ENCODE data around the gene HMGCS1. TPM values are rescaled to one million over a fixed set of nuclear protein-coding genes. Genes with fewer than 3 reads are reported as not detected.
"Not testable (repeated sequence)": the region's sequence is repeated elsewhere in the genome, so short reads cannot be mapped to it uniquely, and the experiment has no call there.

The HMGCS1 gene
- total RNA-seq, 1 donor from 2014 or later = 86.9 TPM

DNA sequence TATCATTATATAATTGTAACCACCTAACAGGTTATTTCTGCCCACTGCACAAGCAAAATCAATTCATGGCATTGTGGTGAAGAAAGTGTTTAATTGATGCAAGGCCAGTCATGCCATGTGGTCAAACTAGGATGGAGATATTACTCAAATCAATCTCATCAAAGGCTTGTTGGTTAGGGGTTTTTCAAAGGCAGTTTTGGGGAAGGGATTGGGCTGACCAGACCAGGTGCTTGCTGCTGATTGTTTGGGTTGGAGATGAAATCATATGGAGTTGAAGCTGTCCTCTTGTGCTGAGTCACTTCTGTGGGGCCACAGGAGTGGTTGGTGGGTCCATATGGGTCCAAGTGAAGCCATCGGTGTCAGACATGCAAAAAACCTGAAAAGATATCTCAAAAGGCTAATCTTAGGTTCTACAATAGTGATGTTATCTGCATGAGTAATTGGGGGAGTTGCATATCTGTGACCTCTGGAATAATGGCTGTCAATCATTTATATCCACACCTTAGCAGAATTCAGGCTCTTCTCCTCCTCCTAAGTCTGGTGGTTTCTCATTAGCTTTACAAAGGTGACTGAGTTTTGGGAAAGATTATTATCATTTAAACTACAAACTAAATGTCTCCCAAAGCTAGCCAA, 44.9 kb downstream of the HMGCS1 start:
- Mint-ChIP-seq H3K36me3 (ENCODE audit: low read depth) (no peaks in the 10 kb centered on the region), H3K4me3 (ENCODE audit: unreplicated experiment) (no peak overlapping the region), H3K27ac (ENCODE audit: unreplicated experiment) (no peak overlapping the region), H3K27me3 (ENCODE audit: low read depth) (peaks cover 48% of the 10 kb centered on the region), H3K9me3 (ENCODE audit: low read depth) (peaks cover 22% of the 10 kb centered on the region), H3K4me1 (ENCODE audit: low read depth) (no peaks in the 10 kb centered on the region)
- DNase-seq (ENCODE audit: low spot score) = no peak
- TF ChIP-seq, protein P1, sequence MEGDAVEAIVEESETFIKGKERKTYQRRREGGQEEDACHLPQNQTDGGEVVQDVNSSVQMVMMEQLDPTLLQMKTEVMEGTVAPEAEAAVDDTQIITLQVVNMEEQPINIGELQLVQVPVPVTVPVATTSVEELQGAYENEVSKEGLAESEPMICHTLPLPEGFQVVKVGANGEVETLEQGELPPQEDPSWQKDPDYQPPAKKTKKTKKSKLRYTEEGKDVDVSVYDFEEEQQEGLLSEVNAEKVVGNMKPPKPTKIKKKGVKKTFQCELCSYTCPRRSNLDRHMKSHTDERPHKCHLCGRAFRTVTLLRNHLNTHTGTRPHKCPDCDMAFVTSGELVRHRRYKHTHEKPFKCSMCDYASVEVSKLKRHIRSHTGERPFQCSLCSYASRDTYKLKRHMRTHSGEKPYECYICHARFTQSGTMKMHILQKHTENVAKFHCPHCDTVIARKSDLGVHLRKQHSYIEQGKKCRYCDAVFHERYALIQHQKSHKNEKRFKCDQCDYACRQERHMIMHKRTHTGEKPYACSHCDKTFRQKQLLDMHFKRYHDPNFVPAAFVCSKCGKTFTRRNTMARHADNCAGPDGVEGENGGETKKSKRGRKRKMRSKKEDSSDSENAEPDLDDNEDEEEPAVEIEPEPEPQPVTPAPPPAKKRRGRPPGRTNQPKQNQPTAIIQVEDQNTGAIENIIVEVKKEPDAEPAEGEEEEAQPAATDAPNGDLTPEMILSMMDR (IDR thresholded peaks at IDR 0.05) = no peak

DNA sequence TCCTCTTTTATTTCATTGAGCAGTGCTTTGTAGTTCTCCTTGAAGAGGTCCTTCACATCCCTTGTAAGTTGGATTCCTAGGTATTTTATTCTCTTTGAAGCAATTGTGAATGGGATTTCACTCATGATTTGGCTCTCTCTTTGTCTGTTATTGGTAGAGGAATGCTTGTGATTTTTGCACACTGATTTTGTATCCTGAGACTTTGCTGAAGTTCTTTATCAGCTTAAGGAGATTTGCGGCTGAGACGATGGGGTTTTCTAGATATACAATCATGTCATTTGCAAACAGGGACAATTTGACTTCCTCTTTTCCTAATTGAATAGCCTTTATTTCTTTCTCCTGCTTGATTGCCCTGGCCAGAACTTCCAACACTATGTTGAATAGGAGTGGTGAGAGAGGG, 50.9 kb downstream of the HMGCS1 start:
- not testable (repeated sequence) for H3K27ac Mint-ChIP-seq (ENCODE audit: unreplicated experiment); H3K36me3 Mint-ChIP-seq (ENCODE audit: low read depth); H3K4me1 Mint-ChIP-seq (ENCODE audit: low read depth); H3K4me3 Mint-ChIP-seq (ENCODE audit: unreplicated experiment); DNase-seq (ENCODE audit: low spot score)
- peaks cover 55% of the 10 kb centered on the region for H3K27me3 Mint-ChIP-seq (ENCODE audit: low read depth)
- H3K9me3 Mint-ChIP-seq (ENCODE audit: low read depth) = peaks cover 15% of the 10 kb centered on the region

DNA sequence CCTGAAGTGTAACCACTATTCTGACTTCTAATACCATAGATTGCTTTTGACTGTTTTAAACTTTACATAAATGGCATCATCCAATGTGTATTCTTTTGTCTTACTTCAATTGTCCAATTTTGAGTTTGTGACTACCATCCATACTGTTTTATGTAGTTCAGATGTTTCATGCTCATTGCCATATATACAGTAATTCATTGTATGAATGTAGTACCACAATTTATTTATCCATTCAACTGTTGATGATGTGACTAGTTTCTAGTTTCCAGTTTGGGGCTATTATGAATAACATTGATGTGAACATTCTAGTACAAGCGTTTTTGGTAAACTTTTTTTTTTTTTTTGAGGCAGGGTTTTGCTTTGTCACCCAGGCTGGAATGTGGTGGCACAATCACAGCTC, 55.1 kb downstream of the HMGCS1 start:
- Mint-ChIP-seq H3K4me1 (ENCODE audit: low read depth) (no peaks in the 10 kb centered on the region), H3K27ac (ENCODE audit: unreplicated experiment) (no peak overlapping the region), H3K9me3 (ENCODE audit: low read depth) (peaks cover 2% of the 10 kb centered on the region), H3K36me3 (ENCODE audit: low read depth) (peaks cover 1% of the 10 kb centered on the region), H3K4me3 (ENCODE audit: unreplicated experiment) (no peak overlapping the region), H3K27me3 (ENCODE audit: low read depth) (peaks cover 49% of the 10 kb centered on the region)
- TF ChIP-seq, protein P1 (IDR thresholded peaks at IDR 0.05) = no peak
- DNase-seq (ENCODE audit: low spot score) = no peak

DNA sequence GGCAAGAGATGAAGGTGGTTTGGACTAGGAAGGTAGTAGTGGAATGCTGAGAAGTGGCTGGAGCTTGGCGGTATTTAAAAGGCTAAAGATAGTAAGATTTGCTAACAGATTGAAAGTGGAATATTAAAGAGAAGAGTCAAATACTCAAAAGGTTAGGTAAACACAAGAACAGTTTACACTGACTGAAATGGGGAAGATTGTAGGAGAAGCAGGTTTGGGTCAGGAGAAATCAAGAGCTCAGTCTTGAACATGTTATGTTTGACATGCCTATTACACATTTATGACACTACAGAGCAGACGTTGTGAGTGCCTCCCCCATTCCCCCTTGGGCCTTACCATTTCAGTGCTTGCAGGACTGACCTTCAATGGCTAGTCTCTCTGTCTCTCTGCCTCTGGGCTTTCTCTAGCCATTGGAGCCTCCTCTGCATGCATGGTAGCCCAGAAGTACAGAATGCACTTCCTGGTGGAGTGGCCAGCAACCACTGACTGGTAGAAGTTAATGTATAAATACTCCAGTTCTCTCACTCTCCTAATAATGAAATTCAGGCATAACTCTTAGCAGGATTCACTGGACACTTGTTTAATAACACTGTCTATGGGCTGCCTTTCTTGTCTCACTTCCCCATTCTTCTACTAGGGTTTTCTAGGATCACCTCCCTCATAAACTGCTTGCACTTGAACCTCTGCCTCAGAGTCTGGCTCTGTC, 56.8 kb downstream of the HMGCS1 start:
- DNase-seq (ENCODE audit: low spot score) = no peak
- no peaks in the 10 kb centered on the region for H3K36me3 Mint-ChIP-seq (ENCODE audit: low read depth)
- TF ChIP-seq, protein P1 (IDR thresholded peaks at IDR 0.05) = no peak
- no peak overlapping the region for H3K27ac Mint-ChIP-seq (ENCODE audit: unreplicated experiment)
- peaks cover 49% of the 10 kb centered on the region for H3K27me3 Mint-ChIP-seq (ENCODE audit: low read depth)
- H3K4me3 Mint-ChIP-seq (ENCODE audit: unreplicated experiment) = no peak overlapping the region
- no peaks in the 10 kb centered on the region for H3K9me3 Mint-ChIP-seq (ENCODE audit: low read depth)
- no peaks in the 10 kb centered on the region for H3K4me1 Mint-ChIP-seq (ENCODE audit: low read depth)

DNA sequence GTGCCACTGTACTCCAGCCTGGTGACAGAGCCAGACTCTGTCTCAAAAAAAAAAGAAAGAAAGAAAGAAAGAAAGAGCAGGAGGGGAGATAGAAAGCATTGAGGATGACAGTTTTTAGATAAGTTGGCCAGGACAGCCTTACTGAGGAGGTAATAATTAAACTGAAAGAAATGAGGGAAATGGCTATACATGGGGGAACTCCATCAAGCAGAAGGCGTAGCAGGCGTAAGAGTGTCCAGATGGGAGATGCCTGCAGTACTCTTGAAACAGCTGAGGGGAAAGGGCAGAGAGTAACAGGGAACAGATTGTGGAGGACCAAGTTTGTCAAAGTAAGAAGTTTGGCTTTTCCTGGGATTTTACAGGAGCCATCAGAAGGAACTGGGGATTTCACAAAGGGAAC, 57.5 kb downstream of the HMGCS1 start:
- no peaks in the 10 kb centered on the region for H3K36me3 Mint-ChIP-seq (ENCODE audit: low read depth)
- TF ChIP-seq, protein P1 (IDR thresholded peaks at IDR 0.05) = no peak
- H3K4me3 Mint-ChIP-seq (ENCODE audit: unreplicated experiment) = no peak overlapping the region
- H3K27ac Mint-ChIP-seq (ENCODE audit: unreplicated experiment) = no peak overlapping the region
- no peak for DNase-seq (ENCODE audit: low spot score)
- peaks cover 49% of the 10 kb centered on the region for H3K27me3 Mint-ChIP-seq (ENCODE audit: low read depth)
- no peaks in the 10 kb centered on the region for H3K4me1 Mint-ChIP-seq (ENCODE audit: low read depth)
- H3K9me3 Mint-ChIP-seq (ENCODE audit: low read depth) = no peaks in the 10 kb centered on the region

DNA sequence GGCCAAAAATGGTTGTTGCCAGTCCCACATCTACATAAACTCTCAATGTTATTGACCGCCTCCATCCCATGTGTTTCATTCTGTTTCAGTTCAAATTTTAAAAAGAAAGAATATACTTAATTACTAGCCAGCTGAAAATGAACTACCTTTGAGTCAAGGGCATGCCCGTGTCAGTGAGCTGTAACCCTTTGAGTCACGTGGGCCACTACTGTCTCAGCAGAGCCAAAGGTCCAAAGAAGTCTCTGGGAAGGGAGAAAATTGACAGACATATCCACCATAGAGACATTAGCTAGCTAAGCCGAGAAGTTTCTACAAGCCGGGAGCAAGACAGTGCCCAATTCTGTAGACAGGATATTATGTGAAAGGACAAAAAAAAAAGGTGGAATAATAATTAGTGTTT, 61.5 kb downstream of the HMGCS1 start:
- Mint-ChIP-seq H3K36me3 (ENCODE audit: low read depth) (no peaks in the 10 kb centered on the region), H3K27me3 (ENCODE audit: low read depth) (peaks cover 43% of the 10 kb centered on the region), H3K27ac (ENCODE audit: unreplicated experiment) (no peak overlapping the region), H3K9me3 (ENCODE audit: low read depth) (no peaks in the 10 kb centered on the region), H3K4me1 (ENCODE audit: low read depth) (no peaks in the 10 kb centered on the region), H3K4me3 (ENCODE audit: unreplicated experiment) (no peak overlapping the region)
- TF ChIP-seq, protein P1 (IDR thresholded peaks at IDR 0.05) = no peak
- no peak for DNase-seq (ENCODE audit: low spot score)

All from chondrocyte (in vitro differentiated cells).